Activated CD8-positive, alpha-beta memory T cell treated with anti-CD3 and anti-CD28 coated beads for 24 hours (primary cell): Measurements from ENCODE around the gene CES2.
"Not testable (repeated sequence)": the region's sequence is repeated elsewhere in the genome, so short reads cannot be mapped to it uniquely, and the experiment has no call there.

ENCODE experiments used
- DNase-seq: peaks from one replicate; pipeline ENCODE4 v3.0.0-alpha.2; 2020

CES2 gene

GRCh38 chr16:66937725-66938337 lies 2.5 kb downstream of the CES2 start:
- DNase-seq, result no peak

GRCh38 chr16:66939366-66939765 lies 4.0 kb downstream of the CES2 start:
- no peak for DNase-seq

GRCh38 chr16:66940236-66940635 lies 4.9 kb downstream of the CES2 start:
- no peak for DNase-seq

- DNase-seq, result no peak
These were observed 7.7 kb downstream of the CES2 start for GRCh38 chr16:66942981-66943380.

GRCh38 chr16:66943426-66944053 lies 8.2 kb downstream of the CES2 start:
- DNase-seq, result no peak

- no peak for DNase-seq
These were observed 8.7 kb downstream of the CES2 start for GRCh38 chr16:66944054-66944441.

GRCh38 chr16:66944971-66945370 lies 9.7 kb downstream of the CES2 start:
- DNase-seq, result not testable (repeated sequence)

GRCh38 chr16:66945939-66946338 lies 10.6 kb downstream of the CES2 start:
- DNase-seq, result no peak

GRCh38 chr16:66946541-66946940 lies 11.2 kb downstream of the CES2 start:
- no peak for DNase-seq

GRCh38 chr16:66946974-66947301 lies 11.6 kb downstream of the CES2 start:
- no peak for DNase-seq

GRCh38 chr16:66947302-66948065 lies 12.2 kb downstream of the CES2 start:
- peak; percentile 94 for DNase-seq

- DNase-seq, result peak; percentile 71
These were observed 13.0 kb downstream of the CES2 start for GRCh38 chr16:66948134-66948836.

- DNase-seq, result no peak
These were observed 13.5 kb downstream of the CES2 start for GRCh38 chr16:66948837-66949225.

GRCh38 chr16:66949472-66949871 lies 14.2 kb downstream of the CES2 start:
- no peak for DNase-seq

- DNase-seq, result no peak
These were observed 15.1 kb downstream of the CES2 start for GRCh38 chr16:66950437-66950836.

- no peak for DNase-seq
These were observed 15.9 kb downstream of the CES2 start for GRCh38 chr16:66950971-66951790.

GRCh38 chr16:66952430-66953110 lies 17.3 kb downstream of the CES2 start:
- no peak for DNase-seq

- no peak for DNase-seq
These were observed 18.3 kb downstream of the CES2 start for GRCh38 chr16:66953462-66954096.

- DNase-seq, result peak; percentile 89
These were observed 18.9 kb downstream of the CES2 start for GRCh38 chr16:66954097-66954659.

- not testable (repeated sequence) for DNase-seq
These were observed 20.2 kb downstream of the CES2 start for GRCh38 chr16:66955363-66956153.

GRCh38 chr16:66956154-66956457 lies 20.8 kb downstream of the CES2 start:
- DNase-seq, result not testable (repeated sequence)
